ENCODE data around the gene EMC1. TPM values are rescaled to one million over a fixed set of nuclear protein-coding genes. Genes with fewer than 3 reads are reported as not detected.
"Not testable (repeated sequence)": the region's sequence is repeated elsewhere in the genome, so short reads cannot be mapped to it uniquely, and the experiment has no call there.

The EMC1 gene
- total and polyA plus RNA-seq, 7 donors, result 12.7 to 38.5 (median 31.1) TPM

DNA sequence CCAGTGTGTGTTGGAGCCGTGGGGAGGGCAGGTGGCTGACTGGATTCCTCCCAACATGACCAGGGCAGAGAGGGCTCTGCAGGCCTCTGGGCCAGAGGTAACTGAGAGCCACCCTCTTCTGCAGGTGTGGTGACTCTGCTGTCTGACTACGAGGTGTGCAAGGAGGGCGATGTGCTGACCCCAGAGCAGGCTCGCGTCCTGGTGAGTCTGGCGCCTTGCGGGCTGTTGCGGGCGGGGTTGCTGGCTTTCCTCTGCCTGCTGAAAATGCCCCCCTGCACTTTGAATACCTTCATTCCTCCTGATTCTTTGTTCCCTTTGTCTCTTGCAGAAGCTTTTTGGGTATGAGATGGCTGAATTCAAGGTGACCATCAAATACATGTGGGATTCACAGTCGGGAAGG, 7.0 kb upstream of the EMC1 start:
- TF ChIP-seq, protein P1, sequence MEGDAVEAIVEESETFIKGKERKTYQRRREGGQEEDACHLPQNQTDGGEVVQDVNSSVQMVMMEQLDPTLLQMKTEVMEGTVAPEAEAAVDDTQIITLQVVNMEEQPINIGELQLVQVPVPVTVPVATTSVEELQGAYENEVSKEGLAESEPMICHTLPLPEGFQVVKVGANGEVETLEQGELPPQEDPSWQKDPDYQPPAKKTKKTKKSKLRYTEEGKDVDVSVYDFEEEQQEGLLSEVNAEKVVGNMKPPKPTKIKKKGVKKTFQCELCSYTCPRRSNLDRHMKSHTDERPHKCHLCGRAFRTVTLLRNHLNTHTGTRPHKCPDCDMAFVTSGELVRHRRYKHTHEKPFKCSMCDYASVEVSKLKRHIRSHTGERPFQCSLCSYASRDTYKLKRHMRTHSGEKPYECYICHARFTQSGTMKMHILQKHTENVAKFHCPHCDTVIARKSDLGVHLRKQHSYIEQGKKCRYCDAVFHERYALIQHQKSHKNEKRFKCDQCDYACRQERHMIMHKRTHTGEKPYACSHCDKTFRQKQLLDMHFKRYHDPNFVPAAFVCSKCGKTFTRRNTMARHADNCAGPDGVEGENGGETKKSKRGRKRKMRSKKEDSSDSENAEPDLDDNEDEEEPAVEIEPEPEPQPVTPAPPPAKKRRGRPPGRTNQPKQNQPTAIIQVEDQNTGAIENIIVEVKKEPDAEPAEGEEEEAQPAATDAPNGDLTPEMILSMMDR (IDR thresholded peaks at IDR 0.05), result no peak
- Histone ChIP-seq H3K9me3 (no peaks in the 10 kb centered on the region), H3K4me1 (peaks cover 3% of the 10 kb centered on the region), H3K27me3 (ENCODE audit: insufficient read depth in 3 of 3, low read length in 2 of 3) (no peaks in the 10 kb centered on the region), H3K27ac (no peak overlapping the region), H3K4me3 (no peak overlapping the region), H3K36me3 (ENCODE audit: insufficient read depth in 1 of 2, low read depth in 1 of 2) (peaks cover 6 to 68% of the 10 kb centered on the region in 2 donors)
- DNase-seq, result no peak
- no peak for ATAC-seq
- intact Hi-C loops (cut with DNase I), result loop anchor here in 1 of 2 donors (10.0 kb wide), 1 partner anchor 396 kb away; no protein-coding TSS in a partner anchor
- 90 to 95% (median 90%) methylated on average over 10 of the region's 10 CpGs for WGBS, 3 donors

- no peak overlapping the region for H3K4me3 ChIP-seq
- DNase-seq (no peak), ATAC-seq (no peak)
- TF ChIP-seq, protein P1 (IDR thresholded peaks at IDR 0.05), result no peak
- H3K27ac ChIP-seq, result no peak overlapping the region
- H3K9me3 ChIP-seq, result no peaks in the 10 kb centered on the region
- intact Hi-C loops (cut with DNase I), result loop anchor here in 1 of 2 donors (10.0 kb wide), 1 partner anchor 397 kb away; no protein-coding TSS in a partner anchor
- H3K27me3 ChIP-seq (ENCODE audit: insufficient read depth in 3 of 3, low read length in 2 of 3), result no peaks in the 10 kb centered on the region
- peaks cover 13% of the 10 kb centered on the region for H3K4me1 ChIP-seq
- 71 to 77% (median 75%) methylated on average over 15 of the region's 15 CpGs for WGBS, 3 donors
- peaks cover 6 to 68% of the 10 kb centered on the region in 2 donors for H3K36me3 ChIP-seq (ENCODE audit: insufficient read depth in 1 of 2, low read depth in 1 of 2)
Observed at GRCh38 chr1:19257178-19257914, 6.0 kb upstream of the EMC1 start.

- 92 to 97% (median 92%) methylated on average over 5 of the region's 5 CpGs for WGBS, 3 donors
- intact Hi-C loops (cut with DNase I), result loop anchor here in 1 of 2 donors (10.0 kb wide), 1 partner anchor 398 kb away; no protein-coding TSS in a partner anchor
- peaks cover 6 to 68% of the 10 kb centered on the region in 2 donors for H3K36me3 ChIP-seq (ENCODE audit: insufficient read depth in 1 of 2, low read depth in 1 of 2)
Observed at GRCh38 chr1:19256301-19256700, 5.0 kb upstream of the EMC1 start.

DNA sequence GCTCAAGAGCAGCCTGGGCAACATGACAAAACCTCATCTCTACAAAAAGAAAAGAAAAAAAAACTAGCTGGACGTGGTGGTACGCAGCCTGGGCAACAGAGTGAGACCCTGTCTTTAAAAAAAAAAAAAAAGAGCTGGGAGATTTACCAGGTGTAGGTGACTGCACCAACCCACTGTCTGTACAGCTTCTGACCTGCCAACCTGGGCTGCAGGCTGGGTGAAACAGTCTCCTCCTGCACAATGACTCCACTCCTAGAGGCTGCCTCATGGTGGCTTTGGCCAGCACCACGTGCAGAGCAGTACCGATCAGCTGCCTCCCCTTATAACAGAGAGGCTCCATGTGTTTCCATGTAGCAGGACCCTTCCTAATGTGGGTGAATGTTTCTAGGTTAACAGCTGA, 4.0 kb upstream of the EMC1 start:
- Histone ChIP-seq H3K27ac (no peak overlapping the region), H3K9me3 (no peaks in the 10 kb centered on the region), H3K36me3 (ENCODE audit: insufficient read depth in 1 of 2, low read depth in 1 of 2) (peaks cover 6 to 61% of the 10 kb centered on the region in 2 donors), H3K4me1 (peaks cover 19% of the 10 kb centered on the region), H3K4me3 (no peak overlapping the region), H3K27me3 (ENCODE audit: insufficient read depth in 3 of 3, low read length in 2 of 3) (no peaks in the 10 kb centered on the region)
- no peak for ATAC-seq
- TF ChIP-seq, protein P1 (IDR thresholded peaks at IDR 0.05), result no peak
- DNase-seq, result no peak
- intact Hi-C loops (cut with DNase I), result loop anchor here in 1 of 2 donors (10.0 kb wide), 1 partner anchor 400 kb away; no protein-coding TSS in a partner anchor
- 69 to 83% (median 77%) methylated on average over 4 of the region's 4 CpGs for WGBS, 3 donors

More at GRCh38 chr1:19256301-19256700, 5.0 kb upstream of the EMC1 start:
- H3K4me1 ChIP-seq, result peaks cover 14% of the 10 kb centered on the region
- H3K9me3 ChIP-seq; H3K27me3 ChIP-seq (ENCODE audit: insufficient read depth in 3 of 3, low read length in 2 of 3); ATAC-seq; DNase-seq; H3K27ac ChIP-seq; H3K4me3 ChIP-seq: not testable (repeated sequence)

DNA sequence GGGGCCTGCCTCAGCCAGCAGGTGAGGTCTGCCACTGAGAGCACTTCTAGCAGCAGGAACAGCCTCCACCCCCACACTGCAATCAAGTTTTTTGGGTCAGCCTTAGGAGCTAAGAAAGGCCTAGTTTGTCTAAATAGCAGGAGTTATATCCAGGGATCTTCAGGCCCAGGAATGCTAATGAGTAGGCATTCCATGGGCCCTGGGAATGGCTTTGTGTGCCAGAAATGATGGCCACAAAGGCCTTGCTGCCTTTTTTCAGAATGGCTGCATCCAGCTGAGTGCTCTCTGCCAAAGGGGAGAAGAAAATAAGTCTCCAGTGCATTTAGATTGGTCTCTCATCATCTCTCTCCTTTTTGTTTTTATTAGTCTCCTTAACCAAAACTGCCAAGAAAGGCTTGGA, 3.1 kb upstream of the EMC1 start:
- TF ChIP-seq, protein P1 (IDR thresholded peaks at IDR 0.05), result no peak
- H3K4me1 ChIP-seq, result peaks cover 21% of the 10 kb centered on the region
- no peak overlapping the region for H3K27ac ChIP-seq
- no peak for DNase-seq
- H3K4me3 ChIP-seq, result no peak overlapping the region
- H3K9me3 ChIP-seq, result no peaks in the 10 kb centered on the region
- H3K27me3 ChIP-seq (ENCODE audit: insufficient read depth in 3 of 3, low read length in 2 of 3), result no peaks in the 10 kb centered on the region
- peaks cover 6 to 52% of the 10 kb centered on the region in 2 donors for H3K36me3 ChIP-seq (ENCODE audit: insufficient read depth in 1 of 2, low read depth in 1 of 2)
- no peak for ATAC-seq
- intact Hi-C loops (cut with DNase I), result loop anchor here (5.0 to 10.0 kb wide), 2 partner anchors 58 to 400 kb away; partner anchors contain the start of genes AKR7A2 (in 1 of the 2) and SLC66A1 (in 1 of the 2)

Data from psoas muscle (tissue), 8 donors.